HG02610 (cell line): ENCODE results near the gene BNIP1.

Experiments
- ATAC-seq: cut with Tn5 transposase; IDR thresholded peaks from one replicate; pipeline ENCODE4 v1.9.1; 2021; ENCODE audit warnings: mild to moderate bottlenecking, moderate library complexity; ENCODE audit not compliant: unreplicated experiment

Gene BNIP1

DNA sequence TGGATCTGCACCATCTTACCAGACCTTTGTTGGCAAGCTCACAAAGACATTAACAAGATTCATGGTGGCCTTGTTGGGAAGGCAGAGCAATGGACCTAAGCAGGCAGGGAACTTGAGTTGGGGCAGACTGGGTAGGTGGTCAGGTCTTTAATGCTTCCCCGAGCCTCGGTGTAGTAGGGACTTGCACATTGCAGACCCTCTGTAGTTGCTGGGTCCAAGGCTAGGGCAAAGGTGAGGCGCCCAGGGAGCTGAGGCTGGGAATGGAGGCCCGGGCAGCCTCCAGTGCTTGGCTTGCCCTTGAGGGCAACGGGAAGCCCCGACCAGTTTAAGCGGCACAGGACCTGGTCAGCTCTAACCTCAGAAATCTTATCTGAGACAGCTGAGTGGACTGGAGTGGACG, 66.5 kb downstream of the BNIP1 start:
- no peak for ATAC-seq

DNA sequence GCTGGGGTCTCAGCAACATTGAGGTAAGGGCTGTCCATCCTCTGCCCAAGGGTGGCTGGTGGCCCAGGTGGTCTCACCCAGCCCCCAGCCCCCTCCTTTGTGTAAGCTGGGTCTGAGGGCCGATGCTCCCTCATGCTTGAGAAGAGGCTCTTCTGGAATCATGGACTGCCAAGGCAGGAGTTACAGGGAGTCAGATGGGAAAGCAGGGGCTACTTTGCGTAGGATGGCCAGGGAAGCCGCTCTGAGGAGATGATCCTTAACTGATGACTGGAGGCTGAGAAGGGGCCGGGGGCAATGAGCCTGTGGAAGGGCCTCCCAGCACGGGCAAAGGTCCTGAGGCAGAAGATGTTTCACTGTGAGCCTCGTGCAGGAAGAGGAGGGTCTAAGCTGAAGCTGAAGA, 67.0 kb downstream of the BNIP1 start:
- ATAC-seq, result no peak

DNA sequence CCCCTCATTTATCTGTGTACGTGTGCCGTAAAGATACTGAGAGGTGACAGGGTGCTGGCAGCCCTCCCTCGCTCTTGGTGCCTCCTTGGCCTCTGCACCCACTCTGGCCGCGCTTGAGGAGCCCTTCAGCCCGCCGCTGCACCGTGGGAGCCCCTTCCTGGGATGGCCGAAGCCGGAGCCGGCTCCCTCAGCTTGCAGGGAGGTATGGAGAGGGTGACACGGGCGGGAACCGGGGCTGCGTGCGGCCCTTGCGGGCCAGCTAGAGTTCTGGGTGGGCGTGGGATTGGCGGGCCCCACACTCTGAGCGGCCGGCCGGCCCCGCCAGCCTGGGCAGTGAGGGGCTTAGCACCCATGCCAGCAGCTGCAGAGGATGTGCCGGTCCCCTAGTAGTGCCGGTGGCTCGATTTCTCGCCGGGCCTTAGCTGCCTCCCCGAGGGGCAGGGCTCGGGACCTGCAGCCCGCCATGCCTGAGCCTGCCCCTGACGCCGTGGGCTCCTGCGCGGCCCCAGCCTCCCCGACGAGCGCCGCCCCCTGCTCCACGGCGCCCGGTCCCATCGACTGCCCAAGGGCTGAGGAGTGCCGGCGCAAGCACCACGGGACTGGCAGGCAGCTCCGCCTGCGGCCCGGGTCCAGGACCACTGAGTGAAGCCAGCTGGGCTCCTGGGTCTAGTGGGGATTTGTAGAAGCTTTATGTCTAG, 69.1 kb downstream of the BNIP1 start:
- ATAC-seq, result no peak
